Mesendoderm (in vitro differentiated cells): ENCODE data around the gene AGAP1.
A peak's percentile ranks its signal among the peaks of the same experiment; 100 is the strongest.

Experiments
- DNase-seq: peaks from one replicate; pipeline ENCODE4 v3.0.0; 2013
- H2AK5ac ChIP-seq: 2 replicates; pipeline ENCODE4 v1.6.1; 2013; ENCODE audit warnings: low read length, inconsistent platforms
- H2BK120ac ChIP-seq: 2 replicates; pipeline ENCODE4 v1.6.1; 2013; ENCODE audit warnings: low read depth, mild to moderate bottlenecking, low read length, moderate library complexity, mixed read lengths
- H2BK15ac ChIP-seq: replicated peaks from 2 replicates; pipeline ENCODE4 v1.6.1; 2013; ENCODE audit warnings: low read depth, mild to moderate bottlenecking, moderate library complexity
- H2BK5ac ChIP-seq: 2 replicates; pipeline ENCODE4 v1.6.1; 2013; ENCODE audit warnings: low read length, inconsistent platforms
- H3K18ac ChIP-seq: 2 replicates; pipeline ENCODE4 v1.6.1; 2013; ENCODE audit warnings: mild to moderate bottlenecking, low read length, mixed read lengths
- H3K23ac ChIP-seq: one replicate; pipeline ENCODE4 v1.6.1; 2013; ENCODE audit warnings: low read length
- H3K27ac ChIP-seq: 2 replicates; pipeline ENCODE4 v1.5.1; 2013; ENCODE audit warnings: low read depth, mild to moderate bottlenecking, inconsistent platforms, low read length, moderate library complexity
- H3K27me3 ChIP-seq: 2 replicates; pipeline ENCODE4 v1.6.1; 2013; ENCODE audit warnings: low read length, control low read depth, mild to moderate bottlenecking, inconsistent platforms; ENCODE audit not compliant: insufficient read depth, poor library complexity
- H3K36me3 ChIP-seq: 2 replicates; pipeline ENCODE4 v1.6.1; 2013; ENCODE audit warnings: low read length, inconsistent platforms; ENCODE audit not compliant: control insufficient read depth, insufficient read depth
- H3K4ac ChIP-seq: one replicate; pipeline ENCODE4 v1.6.1; 2013; ENCODE audit warnings: low read depth, mild to moderate bottlenecking, low read length, moderate library complexity
- H3K4me1 ChIP-seq: 2 replicates; pipeline ENCODE4 v1.6.1; 2013; ENCODE audit warnings: low read depth, low read length, inconsistent platforms; ENCODE audit not compliant: control insufficient read depth
- H3K4me2 ChIP-seq: 2 replicates; pipeline ENCODE4 v1.6.1; 2013; ENCODE audit warnings: low read length
- H3K4me3 ChIP-seq: 2 replicates; pipeline ENCODE4 v1.5.1; 2013; ENCODE audit warnings: mild to moderate bottlenecking, low read length
- H3K56ac ChIP-seq: one replicate; pipeline ENCODE4 v1.6.1; 2013; ENCODE audit warnings: low read length
- H3K79me1 ChIP-seq: 2 replicates; pipeline ENCODE4 v1.6.1; 2013; ENCODE audit warnings: low read length, inconsistent platforms
- H3K79me2 ChIP-seq: 2 replicates; pipeline ENCODE4 v1.6.1; 2013; ENCODE audit warnings: mild to moderate bottlenecking, low read length; ENCODE audit not compliant: control insufficient read depth, insufficient read depth
- H3K9ac ChIP-seq: 2 replicates; pipeline ENCODE4 v1.6.1; 2013; ENCODE audit warnings: low read length, inconsistent platforms
- H4K5ac ChIP-seq: one replicate; pipeline ENCODE4 v1.6.1; 2013; ENCODE audit warnings: low read length
- H4K8ac ChIP-seq: one replicate; pipeline ENCODE4 v1.6.1; 2013; ENCODE audit warnings: low read depth, mild to moderate bottlenecking, control low read depth, low read length, moderate library complexity
- WGBS: extraction: QIAGEN DNeasy Blood & Tissue Kit; methylation state at CpG from one replicate; pipeline ENCODE4 v1.1.7; 2013; ENCODE audit warnings: low lambda C conversion rate, missing lambda C conversion rate; ENCODE audit not compliant: insufficient coverage; ENCODE audit errors: extremely low coverage; 5-methylcytosine and 5-hydroxymethylcytosine counted together

Gene AGAP1

GRCh38 chr2:236162031-236162845 lies 668.4 kb downstream of the AGAP1 start:
- Histone ChIP-seq H2BK15ac (no peak overlapping the region), H3K36me3 (no peaks in the 10 kb centered on the region), H3K4ac (no peak overlapping the region), H3K4me3 (no peak overlapping the region), H4K5ac (no peak overlapping the region), H3K18ac (no peak overlapping the region), H2BK5ac (no peak overlapping the region), H3K27me3 (peaks cover 85% of the 10 kb centered on the region), H2BK120ac (no peak overlapping the region), H3K4me1 (no peaks in the 10 kb centered on the region), H3K56ac (no peak overlapping the region), H3K9ac (no peak overlapping the region), H3K79me2 (no peaks in the 10 kb centered on the region), H3K23ac (no peak overlapping the region), H3K79me1 (no peaks in the 10 kb centered on the region), H4K8ac (no peak overlapping the region), H3K27ac (no peak overlapping the region), H3K4me2 (no peak overlapping the region), H2AK5ac (no peak overlapping the region)
- WGBS, result no CpG with 5 or more reads among the region's 16 CpGs
- DNase-seq, result no peak

GRCh38 chr2:236162882-236163470 lies 669.1 kb downstream of the AGAP1 start:
- DNase-seq, result no peak
- H3K4me1 ChIP-seq, result no peaks in the 10 kb centered on the region

GRCh38 chr2:236163471-236164200 lies 669.8 kb downstream of the AGAP1 start:
- H3K9ac ChIP-seq, result peak overlapping the region; percentile 57
- no peak overlapping the region for H3K27ac ChIP-seq
- H3K56ac ChIP-seq, result peak overlapping the region; percentile 85
- peaks cover 81% of the 10 kb centered on the region for H3K27me3 ChIP-seq
- H3K4ac ChIP-seq, result no peak overlapping the region
- H3K79me1 ChIP-seq, result no peaks in the 10 kb centered on the region
- H2BK5ac ChIP-seq, result no peak overlapping the region
- H3K36me3 ChIP-seq, result no peaks in the 10 kb centered on the region
- WGBS, result no CpG with 5 or more reads among the region's 59 CpGs
- H3K23ac ChIP-seq, result no peak overlapping the region
- no peak overlapping the region for H3K4me3 ChIP-seq
- H4K8ac ChIP-seq, result no peak overlapping the region
- peak overlapping the region; percentile 24 for H3K18ac ChIP-seq
- H2AK5ac ChIP-seq, result no peak overlapping the region
- no peak overlapping the region for H2BK15ac ChIP-seq
- H2BK120ac ChIP-seq, result no peak overlapping the region
- DNase-seq, result no peak
- H3K4me2 ChIP-seq, result peak overlapping the region; percentile 51
- no peaks in the 10 kb centered on the region for H3K4me1 ChIP-seq
- H4K5ac ChIP-seq, result no peak overlapping the region
- no peaks in the 10 kb centered on the region for H3K79me2 ChIP-seq

More at GRCh38 chr2:236162882-236163470, 669.1 kb downstream of the AGAP1 start:
- H3K36me3 ChIP-seq, result no peaks in the 10 kb centered on the region
- no peak overlapping the region for H2AK5ac ChIP-seq
- H3K23ac ChIP-seq, result no peak overlapping the region
- no peak overlapping the region for H2BK5ac ChIP-seq
- no peak overlapping the region for H3K4me2 ChIP-seq
- H3K18ac ChIP-seq, result no peak overlapping the region
- H3K79me1 ChIP-seq, result no peaks in the 10 kb centered on the region
- H3K4ac ChIP-seq, result no peak overlapping the region
- H2BK15ac ChIP-seq, result no peak overlapping the region
- H3K27me3 ChIP-seq, result peaks cover 82% of the 10 kb centered on the region
- no peak overlapping the region for H3K56ac ChIP-seq
- WGBS, result no CpG with 5 or more reads among the region's 33 CpGs
- H2BK120ac ChIP-seq, result no peak overlapping the region
- H4K5ac ChIP-seq, result no peak overlapping the region
- H3K27ac ChIP-seq, result no peak overlapping the region
- H3K4me3 ChIP-seq, result no peak overlapping the region
- no peak overlapping the region for H3K9ac ChIP-seq
- no peaks in the 10 kb centered on the region for H3K79me2 ChIP-seq
- no peak overlapping the region for H4K8ac ChIP-seq

GRCh38 chr2:236164201-236164924 lies 670.5 kb downstream of the AGAP1 start:
- Histone ChIP-seq H3K56ac (peak overlapping the region; percentile 85), H2AK5ac (no peak overlapping the region), H3K79me1 (no peaks in the 10 kb centered on the region), H4K5ac (no peak overlapping the region), H2BK5ac (no peak overlapping the region), H3K27me3 (peaks cover 82% of the 10 kb centered on the region), H2BK15ac (no peak overlapping the region), H3K27ac (no peak overlapping the region), H3K4ac (no peak overlapping the region), H4K8ac (no peak overlapping the region), H3K18ac (no peak overlapping the region), H2BK120ac (no peak overlapping the region), H3K36me3 (no peaks in the 10 kb centered on the region), H3K23ac (no peak overlapping the region), H3K4me1 (no peaks in the 10 kb centered on the region), H3K79me2 (no peaks in the 10 kb centered on the region), H3K4me2 (peak overlapping the region; percentile 51), H3K9ac (peak overlapping the region; percentile 57), H3K4me3 (peak overlapping the region; percentile 33)
- no CpG with 5 or more reads among the region's 67 CpGs for WGBS
- peak; percentile 72 for DNase-seq

- WGBS, result no CpG with 5 or more reads among the region's 18 CpGs
- H3K4me1 ChIP-seq, result peaks cover 3% of the 10 kb centered on the region
Measured at GRCh38 chr2:236164925-236165841, 671.3 kb downstream of the AGAP1 start.

More at GRCh38 chr2:236164925-236165841, 671.3 kb downstream of the AGAP1 start:
- Histone ChIP-seq H3K36me3 (no peaks in the 10 kb centered on the region), H2BK15ac (no peak overlapping the region), H2BK120ac (no peak overlapping the region), H3K4me2 (peak overlapping the region; percentile 51), H3K4me3 (no peak overlapping the region), H3K79me1 (no peaks in the 10 kb centered on the region), H3K23ac (no peak overlapping the region), H3K79me2 (no peaks in the 10 kb centered on the region), H2AK5ac (no peak overlapping the region), H3K4ac (no peak overlapping the region), H3K56ac (no peak overlapping the region), H2BK5ac (no peak overlapping the region), H3K27me3 (peaks cover 84% of the 10 kb centered on the region), H4K5ac (no peak overlapping the region), H3K18ac (no peak overlapping the region), H4K8ac (no peak overlapping the region), H3K27ac (no peak overlapping the region), H3K9ac (no peak overlapping the region)
- no peak for DNase-seq
